Smooth muscle cell of bladder (primary cell): ENCODE data around the gene DENND2A. TPM values are rescaled to one million over a fixed set of nuclear protein-coding genes. Genes with fewer than 3 reads are reported as not detected.

Experiments
- total RNA-seq: library from RNA; depleted of rRNA; stranded (reverse); fragments of >200 nt; gene quantifications from 2 replicates; pipeline ENCODE4 v1.2.3, GENCODE V29; 2014

The DENND2A gene
- 15.6 and 37.5 TPM in 2 replicates for total RNA-seq

GRCh38 chr7:140640727-140641523, at the start of gene DENND2A:
DENND2A (minus strand) TSS chr7:140640813; CDS start chr7:140602397, 38,416 bp downstream.

GRCh38 chr7:140672382-140673062, 31.9 kb upstream of the DENND2A start, which contains the start of gene ADCK2:
ADCK2 (plus strand) TSS chr7:140672945; CDS start chr7:140673331, 386 bp downstream.

GRCh38 chr7:140479062-140479738, 161.4 kb downstream of the DENND2A start, which contains the start of gene MKRN1:
MKRN1 (minus strand) TSS chr7:140479505; CDS start chr7:140479344, 161 bp downstream.

Other genes starting within 250 kb of the DENND2A start
- 87.0 and 96.3 TPM in 2 replicates for gene SLC37A3, start 242.3 kb downstream of the DENND2A start, total RNA-seq
- not detected in 2 replicates for gene RAB19, start 236.8 kb downstream of the DENND2A start, total RNA-seq
- gene MKRN1, start 161.3 kb downstream of the DENND2A start, total RNA-seq: 67.7 and 73.8 TPM in 2 replicates
- 18.8 and 23.5 TPM in 2 replicates for gene ADCK2, start 32.1 kb upstream of the DENND2A start, total RNA-seq
- 137 and 147 TPM in 2 replicates for gene NDUFB2, start 55.9 kb upstream of the DENND2A start, total RNA-seq